Measurements from ENCODE around the gene ETV1. TPM values are rescaled to one million over a fixed set of nuclear protein-coding genes. Genes with fewer than 3 reads are reported as not detected.

Gene ETV1
- total and polyA plus RNA-seq, 4 donors: 1.2 to 4.3 (median 3.6) TPM

DNA sequence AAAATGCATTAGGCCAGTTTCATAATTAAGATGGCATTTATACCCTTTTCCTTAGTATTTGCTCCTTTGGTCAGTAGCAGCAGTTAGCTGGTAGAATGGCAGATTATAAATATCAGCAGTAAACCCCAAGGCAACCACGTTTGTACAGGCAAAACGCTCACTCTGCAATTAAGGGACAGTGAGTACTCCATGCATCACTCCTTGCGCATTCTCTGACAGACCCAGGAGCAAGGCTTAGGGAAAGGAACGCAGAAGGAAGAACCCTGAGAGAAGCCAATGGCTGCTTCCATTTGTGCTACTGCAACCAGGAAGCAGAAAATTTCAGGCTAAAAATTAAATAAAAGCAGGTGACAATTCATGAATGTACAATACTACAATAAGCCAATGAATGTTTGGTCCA, 12.9 kb downstream of the ETV1 start:
- WGBS: 89% methylated on average over 4 of the region's 4 CpGs

DNA sequence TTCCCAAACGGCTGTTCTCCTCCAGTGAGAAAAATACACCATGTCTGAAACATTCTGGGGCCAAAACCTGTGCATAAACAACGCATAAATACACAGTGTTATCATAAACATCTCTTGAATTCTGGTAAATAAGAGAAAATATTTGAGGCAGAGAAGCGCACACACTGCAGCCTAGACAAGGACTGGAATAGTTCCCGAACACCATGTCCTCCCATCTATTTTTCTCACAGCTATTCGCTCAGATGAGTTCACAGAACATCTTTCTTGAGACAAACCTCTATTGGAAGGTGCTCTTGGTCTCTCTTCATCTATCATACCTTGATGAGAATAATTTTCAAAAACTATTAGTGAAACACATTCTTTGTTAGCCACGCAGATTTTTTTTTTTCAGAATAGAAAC, 24.4 kb downstream of the ETV1 start:
- DNase-seq (ENCODE audit: low spot score): no peak
- Histone ChIP-seq H3K9ac (ENCODE audit: low read depth in 1 of 2, low read length in 2 of 2) (no peak overlapping the region), H3K9me3 (ENCODE audit: control insufficient read depth in 4 of 4, low read length in 3 of 4) (no peaks in the 10 kb centered on the region), H3K4me1 (ENCODE audit: control insufficient read depth in 4 of 4, insufficient read depth in 4 of 4, low read length in 3 of 4) (no peaks in the 10 kb centered on the region), H3K27ac (ENCODE audit: low read depth in 1 of 2, low read length in 2 of 2) (no peak overlapping the region), H3K4me3 (ENCODE audit: low read depth in 1 of 3, low read length in 3 of 3) (no peak overlapping the region), H3K27me3 (ENCODE audit: control insufficient read depth in 4 of 4, insufficient read depth in 4 of 4, low read length in 3 of 4) (no peaks in the 10 kb centered on the region), H3K36me3 (ENCODE audit: control insufficient read depth in 4 of 4, insufficient read depth in 3 of 4, low read depth in 1 of 4, low read length in 3 of 4) (no peaks in the 10 kb centered on the region)
- 91% methylated on average over 6 of the region's 6 CpGs for WGBS
- TF ChIP-seq, protein P1, sequence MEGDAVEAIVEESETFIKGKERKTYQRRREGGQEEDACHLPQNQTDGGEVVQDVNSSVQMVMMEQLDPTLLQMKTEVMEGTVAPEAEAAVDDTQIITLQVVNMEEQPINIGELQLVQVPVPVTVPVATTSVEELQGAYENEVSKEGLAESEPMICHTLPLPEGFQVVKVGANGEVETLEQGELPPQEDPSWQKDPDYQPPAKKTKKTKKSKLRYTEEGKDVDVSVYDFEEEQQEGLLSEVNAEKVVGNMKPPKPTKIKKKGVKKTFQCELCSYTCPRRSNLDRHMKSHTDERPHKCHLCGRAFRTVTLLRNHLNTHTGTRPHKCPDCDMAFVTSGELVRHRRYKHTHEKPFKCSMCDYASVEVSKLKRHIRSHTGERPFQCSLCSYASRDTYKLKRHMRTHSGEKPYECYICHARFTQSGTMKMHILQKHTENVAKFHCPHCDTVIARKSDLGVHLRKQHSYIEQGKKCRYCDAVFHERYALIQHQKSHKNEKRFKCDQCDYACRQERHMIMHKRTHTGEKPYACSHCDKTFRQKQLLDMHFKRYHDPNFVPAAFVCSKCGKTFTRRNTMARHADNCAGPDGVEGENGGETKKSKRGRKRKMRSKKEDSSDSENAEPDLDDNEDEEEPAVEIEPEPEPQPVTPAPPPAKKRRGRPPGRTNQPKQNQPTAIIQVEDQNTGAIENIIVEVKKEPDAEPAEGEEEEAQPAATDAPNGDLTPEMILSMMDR (IDR thresholded peaks at IDR 0.05; ENCODE audit: low read depth, low read length, missing input control): no peak
- TF ChIP-seq GABPA (IDR thresholded peaks at IDR 0.05 in 1 of 2, conservative IDR thresholded peaks at IDR 0.05 in 1 of 2) (no peak), FOXA2 (IDR thresholded peaks at IDR 0.05) (no peak), RXRA (IDR thresholded peaks at IDR 0.05) (no peak), TAF1 (conservative IDR thresholded peaks at IDR 0.05) (no peak), HNF4G (IDR thresholded peaks at IDR 0.05) (no peak), EGR1 (IDR thresholded peaks at IDR 0.05; ENCODE audit: low read depth in 2 of 2) (no peak), FOXA1 (IDR thresholded peaks at IDR 0.05) (no peak), RAD21 (IDR thresholded peaks at IDR 0.05) (no peak)
- TF ChIP-seq, protein P2, sequence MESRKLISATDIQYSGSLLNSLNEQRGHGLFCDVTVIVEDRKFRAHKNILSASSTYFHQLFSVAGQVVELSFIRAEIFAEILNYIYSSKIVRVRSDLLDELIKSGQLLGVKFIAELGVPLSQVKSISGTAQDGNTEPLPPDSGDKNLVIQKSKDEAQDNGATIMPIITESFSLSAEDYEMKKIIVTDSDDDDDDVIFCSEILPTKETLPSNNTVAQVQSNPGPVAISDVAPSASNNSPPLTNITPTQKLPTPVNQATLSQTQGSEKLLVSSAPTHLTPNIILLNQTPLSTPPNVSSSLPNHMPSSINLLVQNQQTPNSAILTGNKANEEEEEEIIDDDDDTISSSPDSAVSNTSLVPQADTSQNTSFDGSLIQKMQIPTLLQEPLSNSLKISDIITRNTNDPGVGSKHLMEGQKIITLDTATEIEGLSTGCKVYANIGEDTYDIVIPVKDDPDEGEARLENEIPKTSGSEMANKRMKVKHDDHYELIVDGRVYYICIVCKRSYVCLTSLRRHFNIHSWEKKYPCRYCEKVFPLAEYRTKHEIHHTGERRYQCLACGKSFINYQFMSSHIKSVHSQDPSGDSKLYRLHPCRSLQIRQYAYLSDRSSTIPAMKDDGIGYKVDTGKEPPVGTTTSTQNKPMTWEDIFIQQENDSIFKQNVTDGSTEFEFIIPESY (IDR thresholded peaks at IDR 0.05): no peak
- TF ChIP-seq, protein P3, sequence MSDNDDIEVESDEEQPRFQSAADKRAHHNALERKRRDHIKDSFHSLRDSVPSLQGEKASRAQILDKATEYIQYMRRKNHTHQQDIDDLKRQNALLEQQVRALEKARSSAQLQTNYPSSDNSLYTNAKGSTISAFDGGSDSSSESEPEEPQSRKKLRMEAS (IDR thresholded peaks at IDR 0.05): no peak

More for the DNA sequence above, 12.9 kb downstream of the ETV1 start:
- no peak for DNase-seq (ENCODE audit: low spot score)
- no peak for TF ChIP-seq HNF4A (conservative IDR thresholded peaks at IDR 0.05)
- TF ChIP-seq NR2F2 (IDR thresholded peaks at IDR 0.05): no peak
- TF ChIP-seq FOXA2 (IDR thresholded peaks at IDR 0.05): no peak
- TF ChIP-seq, protein P4, sequence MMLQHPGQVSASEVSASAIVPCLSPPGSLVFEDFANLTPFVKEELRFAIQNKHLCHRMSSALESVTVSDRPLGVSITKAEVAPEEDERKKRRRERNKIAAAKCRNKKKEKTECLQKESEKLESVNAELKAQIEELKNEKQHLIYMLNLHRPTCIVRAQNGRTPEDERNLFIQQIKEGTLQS (IDR thresholded peaks at IDR 0.05): no peak
- no peak for TF ChIP-seq FOXA1 (IDR thresholded peaks at IDR 0.05)
- TF ChIP-seq, protein P1 (IDR thresholded peaks at IDR 0.05; ENCODE audit: low read depth, low read length, missing input control): no peak
- TF ChIP-seq, protein P5, sequence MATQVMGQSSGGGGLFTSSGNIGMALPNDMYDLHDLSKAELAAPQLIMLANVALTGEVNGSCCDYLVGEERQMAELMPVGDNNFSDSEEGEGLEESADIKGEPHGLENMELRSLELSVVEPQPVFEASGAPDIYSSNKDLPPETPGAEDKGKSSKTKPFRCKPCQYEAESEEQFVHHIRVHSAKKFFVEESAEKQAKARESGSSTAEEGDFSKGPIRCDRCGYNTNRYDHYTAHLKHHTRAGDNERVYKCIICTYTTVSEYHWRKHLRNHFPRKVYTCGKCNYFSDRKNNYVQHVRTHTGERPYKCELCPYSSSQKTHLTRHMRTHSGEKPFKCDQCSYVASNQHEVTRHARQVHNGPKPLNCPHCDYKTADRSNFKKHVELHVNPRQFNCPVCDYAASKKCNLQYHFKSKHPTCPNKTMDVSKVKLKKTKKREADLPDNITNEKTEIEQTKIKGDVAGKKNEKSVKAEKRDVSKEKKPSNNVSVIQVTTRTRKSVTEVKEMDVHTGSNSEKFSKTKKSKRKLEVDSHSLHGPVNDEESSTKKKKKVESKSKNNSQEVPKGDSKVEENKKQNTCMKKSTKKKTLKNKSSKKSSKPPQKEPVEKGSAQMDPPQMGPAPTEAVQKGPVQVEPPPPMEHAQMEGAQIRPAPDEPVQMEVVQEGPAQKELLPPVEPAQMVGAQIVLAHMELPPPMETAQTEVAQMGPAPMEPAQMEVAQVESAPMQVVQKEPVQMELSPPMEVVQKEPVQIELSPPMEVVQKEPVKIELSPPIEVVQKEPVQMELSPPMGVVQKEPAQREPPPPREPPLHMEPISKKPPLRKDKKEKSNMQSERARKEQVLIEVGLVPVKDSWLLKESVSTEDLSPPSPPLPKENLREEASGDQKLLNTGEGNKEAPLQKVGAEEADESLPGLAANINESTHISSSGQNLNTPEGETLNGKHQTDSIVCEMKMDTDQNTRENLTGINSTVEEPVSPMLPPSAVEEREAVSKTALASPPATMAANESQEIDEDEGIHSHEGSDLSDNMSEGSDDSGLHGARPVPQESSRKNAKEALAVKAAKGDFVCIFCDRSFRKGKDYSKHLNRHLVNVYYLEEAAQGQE (IDR thresholded peaks at IDR 0.05): no peak
- TF ChIP-seq SP1 (IDR thresholded peaks at IDR 0.05): no peak
- no peak for TF ChIP-seq GABPA (IDR thresholded peaks at IDR 0.05 in 1 of 2, conservative IDR thresholded peaks at IDR 0.05 in 1 of 2)
- TF ChIP-seq HNF4G (IDR thresholded peaks at IDR 0.05): no peak
- no peak for TF ChIP-seq JUND (IDR thresholded peaks at IDR 0.05)
- TF ChIP-seq, protein P2 (IDR thresholded peaks at IDR 0.05): no peak
- Histone ChIP-seq H3K9me3 (ENCODE audit: control insufficient read depth in 4 of 4, low read length in 3 of 4) (no peaks in the 10 kb centered on the region), H3K36me3 (ENCODE audit: control insufficient read depth in 4 of 4, insufficient read depth in 3 of 4, low read depth in 1 of 4, low read length in 3 of 4) (peaks cover 0 to 2% (median 0%) of the 10 kb centered on the region in 4 donors), H3K27ac (ENCODE audit: low read depth in 1 of 2, low read length in 2 of 2) (no peak overlapping the region), H3K4me1 (ENCODE audit: control insufficient read depth in 4 of 4, insufficient read depth in 4 of 4, low read length in 3 of 4) (no peaks in the 10 kb centered on the region), H3K4me3 (ENCODE audit: low read depth in 1 of 3, low read length in 3 of 3) (no peak overlapping the region), H3K27me3 (ENCODE audit: control insufficient read depth in 4 of 4, insufficient read depth in 4 of 4, low read length in 3 of 4) (no peaks in the 10 kb centered on the region), H3K9ac (ENCODE audit: low read depth in 1 of 2, low read length in 2 of 2) (no peak overlapping the region)

All from liver (tissue), 9 donors.